GM23338 (cell line): ENCODE data around the gene ASPHD2.

Experiments used
- CREB1 ChIP-seq: fragments of 250-450 bp; sonication (Bioruptor Pico); IDR thresholded peaks from 2 replicates; pipeline ENCODE4 v1.5.0; 2020; ENCODE audit warnings: low read depth, mild to moderate bottlenecking, moderate library complexity
- CTCF ChIP-seq, 2 experiments: fragments of 200-600 bp in 1 of 2; sonication (generic) in 1 of 2; conservative IDR thresholded peaks; 2 replicates each; pipeline versions ENCODE4 v1.5.1 to v1.6.1; 2016 to 2017; ENCODE audit warnings: antibody characterized with exemption in 2 of 2, low read depth in 2 of 2, mild to moderate bottlenecking in 2 of 2, moderate library complexity in 1 of 2
- EZH2 ChIP-seq: fragments of 200-600 bp; sonication (generic); IDR thresholded peaks from one replicate; pipeline ENCODE4 v1.8.0; 2017; ENCODE audit warnings: antibody characterized with exemption, mild to moderate bottlenecking, low read depth; ENCODE audit not compliant: unreplicated experiment
- POLR2AphosphoS5 ChIP-seq: IDR thresholded peaks from 2 replicates; pipeline ENCODE4 v1.6.1; 2016; ENCODE audit warnings: antibody characterized with exemption, low read depth

GRCh38 chr22:26483043-26483438, 54.0 kb downstream of the ASPHD2 start:
- TF ChIP-seq CTCF (conservative IDR thresholded peaks at IDR 0.05; ENCODE audit: low read depth in 2 of 2) (no peak), EZH2 (no peak), CREB1 (no peak), POLR2AphosphoS5 (no peak)
